Ascending aorta (tissue), 2 donors: ENCODE measurements around the gene LHFPL2. TPM values are rescaled to one million over a fixed set of nuclear protein-coding genes. Genes with fewer than 3 reads are reported as not detected.

Experiments used
- DNase-seq, 2 donors: peaks; one replicate each; pipeline ENCODE4 v3.0.0-alpha.2; 2019; ENCODE audit warnings: low spot score in 2 of 2
- H3K27ac ChIP-seq, 2 donors: fragments of 200-600 bp; sonication (generic); one replicate each; pipeline ENCODE4 v1.5.1; 2016 to 2017; ENCODE audit warnings: mild to moderate bottlenecking in 1 of 2
- H3K27me3 ChIP-seq: fragments of 200-600 bp; sonication (generic); one replicate; pipeline ENCODE4 v1.5.1; 2017
- H3K36me3 ChIP-seq, 2 donors: fragments of 200-600 bp; sonication (generic); one replicate each; pipeline ENCODE4 v1.5.1; 2016
- H3K4me1 ChIP-seq, 2 donors: fragments of 200-600 bp; sonication (generic); one replicate each; pipeline ENCODE4 v1.5.1; 2016 to 2017; ENCODE audit warnings: mild to moderate bottlenecking in 1 of 2
- H3K4me3 ChIP-seq, 2 donors: fragments of 200-600 bp; sonication (generic); one replicate each; pipeline ENCODE4 v1.5.1; 2016 to 2017; ENCODE audit warnings: mild to moderate bottlenecking in 1 of 2
- H3K9me3 ChIP-seq, 2 donors: fragments of 200-600 bp; sonication (generic); one replicate each; pipeline ENCODE4 v1.5.1; 2016
- intact Hi-C: fragments of 100-400 bp; cut with DNase I; formaldehyde crosslinking; loops from one replicate; pipeline ENCODE4 v1.15.1; 2023
- total RNA-seq: library from RNA; depleted of rRNA; stranded (reverse); fragments of >200 nt; gene quantifications from one replicate; pipeline ENCODE4 v1.1.0, GENCODE V29; 2016
- TF ChIP-seq, protein P1 (sequence below), 3 experiments: fragments of 200-600 bp in 2 of 3; fragments of 450-650 bp in 1 of 3; sonication (generic) in 2 of 3; IDR thresholded peaks; one replicate each; pipeline ENCODE4 v1.5.1; 2016 to 2019; ENCODE audit warnings: antibody characterized with exemption in 3 of 3, mild to moderate bottlenecking in 1 of 3, moderate library complexity in 1 of 3

Gene LHFPL2
- total RNA-seq, 1 donor from 2014 or later: 9.7 TPM

DNA sequence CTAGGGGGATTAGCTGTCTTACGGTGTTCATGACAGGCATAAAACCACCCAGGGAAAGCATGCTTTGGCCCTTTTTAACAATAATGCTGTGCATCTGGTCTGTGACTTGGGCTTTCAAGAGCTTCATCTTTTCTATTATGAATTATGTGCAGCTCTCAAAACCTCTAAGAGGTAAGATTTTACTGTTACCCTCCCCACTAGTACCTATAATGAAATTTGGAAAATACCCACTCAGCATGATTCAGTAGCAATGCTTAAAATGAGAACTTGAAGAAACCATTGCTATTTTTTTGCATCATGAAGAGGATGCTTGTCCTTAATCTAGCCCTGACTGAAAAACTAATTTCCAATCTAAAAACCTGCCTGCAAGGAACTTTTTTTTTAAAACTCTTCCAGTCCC, 5.8 kb upstream of the LHFPL2 start:
- TF ChIP-seq, protein P1, sequence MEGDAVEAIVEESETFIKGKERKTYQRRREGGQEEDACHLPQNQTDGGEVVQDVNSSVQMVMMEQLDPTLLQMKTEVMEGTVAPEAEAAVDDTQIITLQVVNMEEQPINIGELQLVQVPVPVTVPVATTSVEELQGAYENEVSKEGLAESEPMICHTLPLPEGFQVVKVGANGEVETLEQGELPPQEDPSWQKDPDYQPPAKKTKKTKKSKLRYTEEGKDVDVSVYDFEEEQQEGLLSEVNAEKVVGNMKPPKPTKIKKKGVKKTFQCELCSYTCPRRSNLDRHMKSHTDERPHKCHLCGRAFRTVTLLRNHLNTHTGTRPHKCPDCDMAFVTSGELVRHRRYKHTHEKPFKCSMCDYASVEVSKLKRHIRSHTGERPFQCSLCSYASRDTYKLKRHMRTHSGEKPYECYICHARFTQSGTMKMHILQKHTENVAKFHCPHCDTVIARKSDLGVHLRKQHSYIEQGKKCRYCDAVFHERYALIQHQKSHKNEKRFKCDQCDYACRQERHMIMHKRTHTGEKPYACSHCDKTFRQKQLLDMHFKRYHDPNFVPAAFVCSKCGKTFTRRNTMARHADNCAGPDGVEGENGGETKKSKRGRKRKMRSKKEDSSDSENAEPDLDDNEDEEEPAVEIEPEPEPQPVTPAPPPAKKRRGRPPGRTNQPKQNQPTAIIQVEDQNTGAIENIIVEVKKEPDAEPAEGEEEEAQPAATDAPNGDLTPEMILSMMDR (IDR thresholded peaks at IDR 0.05): no peak
- Histone ChIP-seq H3K27ac (no peak overlapping the region), H3K27me3 (no peaks in the 10 kb centered on the region), H3K9me3 (no peaks in the 10 kb centered on the region), H3K36me3 (no peaks in the 10 kb centered on the region), H3K4me3 (no peak overlapping the region), H3K4me1 (peaks cover 7 to 26% of the 10 kb centered on the region in 2 donors)
- intact Hi-C loops: no loop called here
- no peak for DNase-seq

DNA sequence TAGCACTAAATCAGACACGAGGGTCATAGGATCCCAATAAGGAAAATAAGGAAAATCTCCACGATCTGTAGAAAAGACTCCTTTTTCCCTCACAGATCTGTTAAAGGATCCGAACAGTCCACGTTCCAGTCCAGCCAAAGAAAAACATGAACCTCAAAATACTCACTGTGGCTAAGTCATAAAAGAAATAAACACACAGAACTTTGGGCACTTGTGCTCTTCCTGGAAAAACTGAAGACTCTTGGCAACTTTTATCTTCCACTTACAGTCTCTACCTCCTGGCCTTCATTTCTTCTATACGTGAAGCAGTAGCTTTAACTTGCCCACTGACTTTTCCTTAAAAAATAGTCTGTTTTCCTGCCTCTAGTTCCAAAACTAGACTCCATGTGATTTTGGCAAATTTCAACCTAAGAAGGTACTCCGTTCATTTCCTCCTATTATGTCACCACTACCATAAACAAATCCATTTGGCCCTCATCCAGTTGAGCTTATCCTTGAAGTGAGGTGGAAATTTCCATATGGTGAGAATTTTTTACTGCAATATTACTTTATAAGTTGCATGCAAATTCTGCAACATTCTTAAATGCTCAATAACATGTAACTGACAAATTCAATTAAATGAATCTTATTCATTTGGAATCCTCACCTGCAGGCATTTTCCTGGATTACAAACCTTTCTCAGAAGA, 5.3 kb upstream of the LHFPL2 start:
- H3K4me1 ChIP-seq: peaks cover 7 to 24% of the 10 kb centered on the region in 2 donors
- TF ChIP-seq, protein P1 (IDR thresholded peaks at IDR 0.05): no peak
- H3K36me3 ChIP-seq: no peaks in the 10 kb centered on the region
- H3K27ac ChIP-seq: peak overlapping the region; percentile 22 to 52
- no peak overlapping the region for H3K4me3 ChIP-seq
- H3K27me3 ChIP-seq: no peaks in the 10 kb centered on the region
- no peaks in the 10 kb centered on the region for H3K9me3 ChIP-seq
- DNase-seq: no peak
- intact Hi-C loops: no loop called here

DNA sequence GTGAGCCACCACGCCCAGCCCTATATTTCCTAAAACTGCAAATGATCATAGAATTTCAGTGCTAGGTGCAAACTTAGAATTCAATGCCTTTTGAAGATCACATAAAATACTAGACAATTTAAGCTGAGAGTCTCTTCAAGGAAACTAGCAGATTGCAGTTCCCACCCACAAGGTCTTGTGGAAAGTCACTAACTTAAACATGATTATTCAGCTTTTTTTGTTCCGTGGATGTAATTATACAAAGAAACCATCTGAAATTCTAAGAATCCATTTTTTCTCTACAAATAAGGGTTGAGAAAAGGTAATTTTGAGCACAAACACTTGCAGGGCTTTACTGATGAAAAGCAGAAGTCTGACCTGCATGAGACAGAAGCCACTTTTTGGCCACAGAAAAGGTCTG, 4.5 kb upstream of the LHFPL2 start:
- no peaks in the 10 kb centered on the region for H3K9me3 ChIP-seq
- H3K36me3 ChIP-seq: no peaks in the 10 kb centered on the region
- no peaks in the 10 kb centered on the region for H3K27me3 ChIP-seq
- no peak overlapping the region for H3K4me3 ChIP-seq
- H3K4me1 ChIP-seq: peaks cover 7 to 24% of the 10 kb centered on the region in 2 donors
- TF ChIP-seq, protein P1 (IDR thresholded peaks at IDR 0.05): no peak
- intact Hi-C loops: no loop called here
- no peak for DNase-seq
- H3K27ac ChIP-seq: peak overlapping the region; percentile 22 to 52

DNA sequence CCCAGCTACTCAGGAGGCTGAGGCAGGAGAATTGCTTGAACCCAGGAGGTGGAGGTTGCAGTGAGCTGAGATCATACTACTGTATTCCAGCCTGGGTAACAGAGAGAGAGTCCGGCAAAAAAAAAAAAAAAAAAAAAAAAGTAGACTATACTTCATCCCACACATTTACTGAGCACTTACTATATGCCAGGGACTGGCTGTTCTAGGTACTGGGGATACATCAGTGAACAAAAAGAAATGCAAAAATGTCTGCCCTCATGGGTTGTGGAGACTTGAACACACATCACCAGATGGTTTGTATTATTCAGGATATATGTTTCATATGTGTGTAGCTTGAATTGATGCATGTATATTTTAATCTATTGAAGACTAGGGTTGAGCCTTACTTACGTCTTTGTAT, 2.9 kb upstream of the LHFPL2 start:
- Histone ChIP-seq H3K27ac (no peak overlapping the region), H3K4me1 (peaks cover 7 to 33% of the 10 kb centered on the region in 2 donors), H3K9me3 (no peaks in the 10 kb centered on the region), H3K4me3 (no peak overlapping the region), H3K36me3 (no peaks in the 10 kb centered on the region), H3K27me3 (no peaks in the 10 kb centered on the region)
- intact Hi-C loops: no loop called here
- no peak for DNase-seq
- TF ChIP-seq, protein P1 (IDR thresholded peaks at IDR 0.05): no peak

DNA sequence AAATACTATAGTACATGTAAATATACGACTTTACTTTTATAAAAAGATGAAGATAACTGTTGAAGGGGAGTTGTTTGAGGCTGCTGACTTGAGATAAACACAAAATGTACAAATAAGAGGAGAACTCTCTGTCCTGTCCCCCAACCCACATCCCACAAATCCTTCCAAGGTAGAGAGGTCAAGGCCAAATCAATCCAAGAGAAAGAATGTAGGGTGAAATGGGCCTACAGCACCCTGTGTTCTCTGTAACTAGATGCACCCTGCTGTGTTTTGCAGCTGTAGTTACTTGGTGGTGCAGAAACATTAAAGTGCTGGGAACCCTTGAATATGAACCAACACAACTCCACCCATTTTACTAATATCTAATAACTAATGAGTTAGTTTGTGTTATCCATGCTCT, 2.0 kb upstream of the LHFPL2 start:
- intact Hi-C loops: no loop called here
- Histone ChIP-seq H3K27ac (peak overlapping the region in 1 of 2 donors; percentile 99), H3K4me1 (peaks cover 7 to 38% of the 10 kb centered on the region in 2 donors), H3K9me3 (no peaks in the 10 kb centered on the region), H3K4me3 (no peak overlapping the region), H3K36me3 (no peaks in the 10 kb centered on the region), H3K27me3 (no peaks in the 10 kb centered on the region)
- TF ChIP-seq, protein P1 (IDR thresholded peaks at IDR 0.05): no peak
- no peak for DNase-seq
